ENCODE results near the gene GREM2.

Gene GREM2

DNA sequence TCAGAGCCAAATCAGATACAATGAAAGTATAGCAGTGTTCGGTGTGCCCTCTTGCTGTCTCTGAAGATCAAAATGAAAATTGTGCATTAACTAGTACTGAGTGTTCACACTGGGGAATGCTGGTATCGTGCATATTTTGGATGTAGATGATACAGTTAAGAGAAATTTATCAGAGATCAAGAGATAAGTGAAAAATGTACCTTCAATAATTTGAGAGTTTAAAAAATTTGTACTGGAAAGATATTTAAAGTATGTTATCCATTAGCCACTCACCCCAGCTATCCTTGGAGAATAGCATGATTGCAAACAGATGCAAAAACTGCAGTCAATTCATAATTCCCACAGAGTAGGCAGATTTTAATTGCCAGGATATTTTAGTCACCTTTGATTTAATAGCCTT lies 56.4 kb downstream of the GREM2 start:
- DNase-seq, result no peak

DNA sequence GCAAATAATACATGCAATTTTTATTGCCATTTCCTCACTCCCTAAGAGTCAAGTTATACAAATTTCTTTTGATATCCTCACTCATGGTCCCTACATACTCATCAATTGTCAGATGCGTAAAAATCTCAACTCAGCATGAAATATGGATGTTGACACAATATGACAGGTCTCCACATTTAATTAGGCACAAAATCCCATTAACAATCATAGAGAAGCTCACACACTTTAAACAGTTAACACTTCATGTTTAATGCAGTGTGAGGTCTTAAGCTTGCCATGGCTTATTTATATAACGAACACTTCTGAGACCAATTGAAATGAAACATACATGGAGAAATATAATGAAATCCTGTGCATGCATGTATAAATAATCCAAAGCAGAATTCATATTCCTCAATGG lies 58.6 kb downstream of the GREM2 start:
- DNase-seq, result no peak

DNA sequence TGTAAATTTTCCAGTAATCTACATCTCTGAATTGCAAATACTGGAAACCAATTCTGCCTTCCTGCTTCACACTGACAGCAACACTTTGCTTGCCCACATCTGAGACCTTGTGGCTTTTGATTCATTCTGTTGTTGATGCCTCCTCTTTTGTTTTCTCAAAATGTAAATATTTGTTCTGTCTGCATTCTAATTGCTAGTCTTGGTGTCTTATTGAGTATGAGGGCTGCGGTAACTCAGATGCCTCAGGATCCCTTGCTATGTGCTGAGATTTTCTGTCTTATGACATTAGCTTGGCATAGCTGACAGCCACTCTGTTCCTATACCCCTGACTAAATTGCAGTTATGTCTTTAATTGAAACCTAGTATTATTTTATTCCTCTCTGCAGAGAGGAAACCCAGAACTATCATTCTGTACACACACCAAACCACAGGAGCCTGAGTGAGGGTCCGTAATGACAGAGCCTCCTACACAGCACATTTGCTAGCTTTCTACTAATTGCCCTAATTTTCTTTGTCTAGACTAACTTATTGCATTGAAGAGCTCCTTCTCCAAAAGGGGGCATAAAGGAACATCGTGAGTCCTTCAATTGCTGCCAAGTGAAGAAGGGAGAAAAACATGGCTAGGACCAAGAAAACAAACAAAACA lies 72.1 kb downstream of the GREM2 start:
- DNase-seq, result no peak

DNA sequence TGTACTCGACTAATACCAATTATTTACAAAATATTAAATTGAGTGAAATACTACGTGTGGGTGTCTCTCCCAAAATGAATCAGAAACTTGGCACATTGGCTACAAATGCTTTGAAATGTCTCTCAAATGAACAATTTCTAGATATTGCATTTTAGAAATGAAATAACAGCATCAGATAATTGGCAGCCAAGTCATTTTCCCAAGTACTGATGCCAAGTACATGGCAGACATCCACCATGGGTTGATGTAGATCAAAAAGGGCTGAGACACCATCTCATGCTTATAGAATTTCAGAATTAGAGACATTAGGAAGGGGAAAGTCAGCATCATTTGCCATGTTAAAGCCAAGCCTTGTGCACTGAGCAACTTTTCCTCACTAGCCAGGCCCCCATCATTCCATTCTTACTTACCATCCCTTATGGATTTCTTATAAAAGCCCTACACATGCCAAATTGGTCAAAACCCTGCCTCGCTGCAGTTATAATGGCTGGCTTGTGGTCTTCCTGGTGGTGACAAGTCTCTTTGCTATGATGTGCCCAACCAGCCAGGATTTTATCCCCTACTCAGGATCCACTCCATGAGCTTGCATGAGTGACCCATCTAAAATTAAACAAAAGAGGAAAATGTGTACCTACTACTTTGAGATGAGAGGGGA lies 73.1 kb downstream of the GREM2 start:
- no peak for DNase-seq

DNA sequence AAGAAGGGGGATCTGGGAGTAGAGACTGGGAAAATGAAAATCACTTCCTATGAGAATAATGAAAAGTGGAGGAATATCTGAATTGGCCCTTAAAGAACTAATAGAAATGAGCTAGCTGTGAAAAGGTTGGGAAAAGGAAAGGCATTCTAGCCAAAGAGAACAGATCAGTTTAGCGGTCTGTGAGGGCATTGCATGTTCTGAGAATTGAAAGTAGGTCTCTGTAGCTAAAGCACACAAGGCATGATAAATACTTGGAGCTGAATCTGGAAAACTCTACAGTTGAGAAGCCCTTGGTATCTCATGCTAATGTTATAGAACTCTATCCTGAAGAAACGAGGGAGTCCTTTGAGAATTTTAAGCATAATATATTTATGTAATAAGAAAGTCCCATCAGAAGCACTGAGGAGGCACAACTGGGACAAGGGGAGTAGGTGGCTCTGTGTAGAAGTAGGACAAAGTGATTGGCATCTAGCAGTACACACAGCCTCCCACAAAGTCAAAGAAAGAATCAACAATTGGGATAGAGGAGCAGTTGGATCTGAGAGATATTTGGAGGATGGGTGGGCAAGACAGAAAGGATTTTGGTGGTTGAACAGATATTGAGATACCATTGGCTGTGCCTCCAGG lies 78.7 kb downstream of the GREM2 start:
- DNase-seq, result no peak

DNA sequence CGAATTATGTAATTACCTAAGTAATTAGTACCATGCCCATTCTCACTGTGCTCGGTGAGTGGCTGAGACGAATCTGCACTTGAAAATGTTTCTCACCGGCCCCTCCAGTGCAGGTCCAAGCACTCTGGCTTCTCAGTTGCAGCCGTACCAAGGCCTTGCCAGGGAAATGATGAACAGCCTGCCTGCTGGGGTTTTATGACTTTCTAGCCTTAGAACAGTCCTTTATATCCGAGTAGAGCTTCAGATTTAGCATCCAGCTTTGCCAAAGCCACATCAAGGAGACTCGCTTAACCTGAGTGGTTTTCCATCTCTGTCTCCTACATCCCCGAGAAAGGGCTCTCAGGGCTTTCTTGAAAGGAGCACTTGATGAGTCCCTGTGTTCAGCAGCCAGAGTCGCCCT lies 83.4 kb downstream of the GREM2 start:
- DNase-seq, result no peak

DNA sequence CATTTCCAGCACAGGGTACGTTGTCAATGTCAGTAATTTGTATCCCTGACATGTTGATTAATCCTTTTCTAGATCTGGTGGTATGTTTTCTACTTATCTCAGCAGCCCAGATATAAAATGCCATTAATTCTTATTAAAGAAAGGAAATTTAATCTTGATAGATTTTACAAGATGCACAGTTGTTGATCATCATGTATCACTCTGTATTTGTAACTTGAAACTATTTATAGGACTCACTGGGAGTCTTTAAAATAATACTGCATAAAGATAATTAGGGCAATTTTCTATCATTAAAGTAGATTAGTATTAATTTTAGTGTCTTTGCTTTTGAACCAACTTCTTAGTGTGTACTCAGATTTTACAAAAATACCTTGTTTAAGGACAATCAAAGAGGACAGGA lies 84.9 kb downstream of the GREM2 start:
- no peak for DNase-seq

DNA sequence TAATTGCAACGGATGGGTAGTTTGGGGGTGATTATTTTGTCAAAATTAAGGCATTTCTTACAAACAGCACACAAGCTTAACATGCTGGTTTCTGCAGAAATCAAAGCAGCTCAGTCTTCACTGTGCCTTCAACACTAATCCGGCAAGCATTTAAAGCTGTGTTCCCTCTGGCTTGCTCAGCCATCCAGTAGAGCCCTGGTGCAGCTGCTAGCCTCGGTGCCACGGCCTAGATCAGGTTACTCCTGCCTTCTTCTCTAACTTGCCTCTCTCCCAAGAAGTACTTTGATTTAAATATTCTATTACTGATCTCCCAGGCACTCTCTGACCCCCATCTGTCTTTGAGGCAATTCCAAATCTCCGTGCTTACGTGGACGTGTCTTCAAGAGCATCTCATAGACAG lies 85.6 kb downstream of the GREM2 start:
- DNase-seq, result no peak

DNA sequence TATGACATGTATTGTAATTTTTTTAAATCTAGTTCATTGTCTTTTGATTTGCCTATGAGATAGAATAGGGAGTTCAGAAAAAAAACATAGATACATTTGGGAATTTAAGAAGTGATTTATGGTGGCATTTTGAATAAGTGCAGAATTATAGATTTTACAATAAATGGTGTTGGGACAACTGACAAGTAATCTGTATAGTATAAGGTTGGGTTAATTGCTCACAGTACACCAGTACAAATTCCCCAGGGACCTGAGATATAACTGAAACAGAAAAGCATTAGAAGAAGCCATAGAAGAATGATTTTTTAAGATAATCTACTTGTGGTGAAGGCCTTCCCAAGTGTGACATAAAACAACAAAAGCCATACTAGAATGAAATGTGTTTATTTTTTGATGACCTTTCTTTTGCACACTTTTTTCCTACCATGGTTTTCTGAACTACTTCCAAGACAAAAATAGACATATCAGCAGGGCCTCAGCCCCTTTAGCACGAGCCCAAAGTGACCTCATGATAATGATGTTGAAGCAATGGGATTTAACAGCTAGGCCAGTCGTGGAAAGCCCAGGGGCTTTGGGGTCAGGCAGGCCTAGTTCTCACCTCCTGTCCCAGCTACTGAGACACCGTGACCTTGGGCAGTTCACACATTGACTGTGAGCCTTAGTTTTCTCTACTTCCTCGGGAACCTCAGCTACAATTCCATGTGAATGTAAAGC lies 87.4 kb downstream of the GREM2 start:
- no peak for DNase-seq

DNA sequence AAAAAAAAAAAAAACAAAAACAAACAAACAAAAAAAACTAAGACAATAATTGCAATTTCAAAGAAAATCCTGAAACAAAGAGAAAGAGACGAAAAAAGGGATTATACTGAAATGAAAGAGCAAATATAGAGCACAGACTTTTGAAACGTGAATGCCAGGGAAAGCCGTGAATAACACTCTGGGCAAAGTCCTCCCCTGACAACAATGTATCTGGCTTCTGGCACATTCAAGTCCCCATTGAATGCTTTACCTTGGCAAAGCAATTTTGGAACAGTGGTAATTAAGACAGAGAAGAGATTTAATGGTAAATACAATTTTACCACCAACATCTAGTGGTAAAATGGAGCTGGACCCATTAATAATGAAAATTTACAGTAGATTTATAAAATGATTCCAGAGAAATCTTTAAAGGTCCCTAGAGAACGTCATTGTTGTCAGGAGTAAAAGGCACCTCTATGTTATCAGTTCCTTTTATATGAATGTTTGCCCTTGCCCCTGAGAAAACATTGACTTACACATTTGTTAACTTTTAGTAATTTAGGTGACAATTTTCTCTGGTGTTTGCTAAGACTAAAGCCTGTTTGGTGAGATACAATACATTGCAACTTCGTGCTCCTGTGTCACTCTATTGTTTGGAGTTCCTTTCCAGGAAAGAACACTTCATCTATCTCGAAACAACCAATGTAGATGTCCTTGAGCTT lies 89.7 kb downstream of the GREM2 start:
- DNase-seq, result no peak

DNA sequence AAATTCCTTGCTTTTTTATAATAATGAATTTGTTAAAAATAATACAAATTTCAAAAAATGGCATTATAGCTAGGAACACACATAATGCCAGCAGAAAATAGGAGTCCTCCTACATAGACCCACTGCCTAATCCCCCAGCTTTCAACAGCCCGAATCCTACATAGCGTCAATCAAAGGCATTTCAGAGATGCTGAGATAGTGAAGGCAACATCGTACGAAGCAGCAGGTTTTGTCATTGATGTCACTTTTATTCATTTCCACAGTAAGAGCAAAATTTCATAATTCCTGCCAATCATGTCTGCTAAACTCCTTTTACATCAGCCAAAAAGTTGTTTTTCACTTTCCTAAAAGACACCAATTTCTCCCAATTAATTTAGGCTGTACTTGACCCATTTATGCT lies 94.1 kb downstream of the GREM2 start:
- DNase-seq, result no peak

DNA sequence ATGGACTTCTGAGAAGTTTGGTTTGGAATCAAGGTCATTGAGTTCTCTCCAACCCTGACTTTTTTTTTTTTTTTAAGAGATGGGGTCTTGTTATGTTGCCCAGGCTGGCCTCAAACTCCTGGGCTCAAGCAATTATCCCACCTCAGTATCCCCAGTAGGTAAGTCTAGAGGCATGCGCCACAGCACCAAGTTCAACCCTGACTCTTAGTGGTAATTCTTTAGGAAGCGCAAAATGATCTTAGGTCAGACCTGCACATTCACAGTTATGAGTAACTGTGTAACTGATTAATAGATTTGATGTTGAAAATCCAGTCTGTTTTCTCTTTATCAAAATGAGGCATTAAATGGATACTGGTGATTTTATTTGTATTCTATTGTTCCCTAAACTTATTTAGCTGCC lies 95.9 kb downstream of the GREM2 start:
- no peak for DNase-seq

DNA sequence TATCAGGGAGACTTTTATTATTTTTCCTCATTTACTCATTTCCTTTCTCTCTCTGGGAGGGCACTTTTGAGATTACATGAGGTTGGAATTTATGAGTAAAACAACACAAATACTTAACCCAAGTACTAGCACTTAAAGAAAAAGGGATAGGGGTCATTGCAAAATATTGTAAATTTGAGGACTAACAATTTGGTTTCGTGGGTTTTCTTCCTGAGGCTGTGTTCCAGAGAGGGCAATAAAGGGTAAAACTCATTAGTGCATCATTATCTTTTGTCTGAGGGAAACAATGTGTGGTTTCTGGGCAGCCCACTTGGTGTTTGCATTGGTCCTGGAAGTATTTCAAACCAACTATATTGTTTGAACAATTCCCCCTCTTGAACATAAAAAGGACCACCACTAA lies 96.5 kb downstream of the GREM2 start:
- no peak for DNase-seq

DNA sequence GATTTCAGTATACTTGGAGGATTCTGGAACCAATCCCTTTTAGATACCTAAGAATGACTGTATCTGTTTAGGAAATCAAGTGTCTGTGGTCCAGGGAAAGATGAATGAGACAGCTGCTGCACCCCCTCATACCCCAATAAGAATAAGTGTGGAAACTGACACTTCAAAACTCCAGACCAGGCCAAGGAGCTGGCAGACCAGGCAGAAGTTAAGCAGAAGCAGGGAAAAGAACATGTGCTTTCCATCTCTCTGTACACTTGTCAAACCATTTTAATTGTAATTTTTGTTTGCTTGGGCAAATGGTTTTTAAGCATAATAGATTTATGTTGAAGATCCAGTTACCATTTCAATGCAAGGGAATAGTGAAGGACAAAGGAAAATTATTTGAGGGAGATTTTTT lies 100.2 kb downstream of the GREM2 start:
- DNase-seq, result no peak

DNA sequence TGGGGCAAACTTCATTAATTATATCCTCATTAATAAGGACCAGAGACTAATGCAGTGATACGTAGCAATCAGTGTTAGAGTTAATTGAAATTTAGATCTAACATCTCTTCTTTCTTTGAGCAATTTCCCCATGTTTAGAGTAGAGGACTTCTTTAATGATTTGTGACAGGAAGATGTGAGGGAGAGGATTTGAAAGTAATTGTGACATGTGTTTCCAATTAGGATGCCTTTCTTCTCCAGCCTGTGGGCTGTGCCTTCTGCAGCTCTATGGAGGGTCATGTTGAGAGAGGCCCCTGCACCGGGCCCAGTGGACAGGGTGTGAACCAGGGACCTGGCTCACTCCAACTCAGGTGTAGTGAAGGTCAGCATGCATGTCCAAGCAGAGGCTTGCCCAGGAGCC lies 103.0 kb downstream of the GREM2 start:
- DNase-seq, result no peak

DNA sequence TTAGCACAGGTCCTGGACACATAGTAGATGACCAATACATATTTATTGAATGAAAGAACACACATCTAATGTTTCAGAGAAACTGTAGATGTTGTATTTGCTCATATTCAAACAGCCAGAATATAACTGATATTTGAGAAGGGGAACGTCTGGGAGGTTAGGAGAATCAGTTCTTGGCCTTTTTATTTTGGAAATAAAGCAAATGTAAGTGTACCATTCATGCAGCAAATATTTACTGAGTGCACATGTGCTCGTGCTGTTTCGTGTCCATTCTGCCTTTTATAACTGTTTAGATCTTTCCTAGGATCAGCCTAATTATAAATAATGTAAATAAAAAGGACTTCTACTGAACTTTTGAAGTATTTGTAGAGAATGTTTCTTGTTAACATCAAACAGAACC lies 103.8 kb downstream of the GREM2 start:
- no peak for DNase-seq

DNA sequence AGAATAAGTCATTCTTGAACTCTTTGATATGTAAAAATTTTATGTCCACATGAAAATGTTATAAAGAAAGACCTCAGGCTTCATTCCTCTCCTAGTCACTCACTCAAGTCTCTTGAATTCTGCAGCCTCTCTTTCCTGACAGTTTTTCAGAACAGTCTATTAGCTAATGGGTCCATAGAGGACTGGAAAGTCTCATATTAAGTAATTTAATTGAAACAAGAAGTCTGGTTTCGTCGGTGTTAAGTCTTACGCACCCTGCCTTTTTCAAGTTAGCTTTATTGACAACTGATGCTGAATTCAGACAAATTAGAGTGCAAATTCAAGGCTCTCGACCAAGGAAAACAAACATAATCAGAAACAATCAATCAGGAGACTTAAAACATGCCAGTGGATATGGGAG lies 105.8 kb downstream of the GREM2 start:
- no peak for DNase-seq

DNA sequence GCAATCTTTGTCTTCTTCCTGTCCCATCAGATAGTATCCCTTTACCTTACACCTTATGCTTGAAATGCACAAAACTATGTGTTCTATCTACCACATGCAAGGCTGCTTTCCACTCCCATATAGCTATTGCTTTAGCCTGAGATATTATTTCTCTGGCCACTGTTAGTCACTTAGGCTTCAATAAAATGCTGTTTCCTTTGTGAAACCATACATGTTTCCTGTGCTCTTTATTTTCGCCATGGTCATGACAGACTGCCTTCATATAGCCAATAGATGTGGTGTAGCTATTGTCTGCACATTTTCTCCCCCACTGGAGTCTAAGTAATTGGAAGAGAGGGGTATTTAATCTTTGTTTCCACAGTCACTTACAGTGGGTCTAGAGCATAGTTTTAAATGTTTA lies 108.4 kb downstream of the GREM2 start:
- no peak for DNase-seq

DNA sequence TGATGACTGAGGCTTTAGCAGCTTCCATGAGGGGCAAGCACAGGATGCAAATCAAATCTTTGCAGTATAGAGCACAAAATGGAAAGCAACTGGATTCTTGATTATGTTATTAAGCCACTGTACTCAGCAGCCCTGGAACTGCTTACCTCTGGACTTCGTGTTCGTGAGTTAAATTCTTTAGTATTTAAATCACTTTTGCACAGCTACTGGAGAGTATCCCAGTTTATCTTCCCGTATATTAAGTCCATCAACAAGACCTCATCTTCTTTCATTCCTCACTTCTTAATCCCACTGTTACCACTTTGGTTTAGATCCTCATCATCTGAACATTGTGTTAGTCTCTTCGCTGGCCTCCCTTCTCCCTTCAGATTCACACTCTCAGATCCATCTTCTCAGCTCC lies 108.9 kb downstream of the GREM2 start:
- DNase-seq, result no peak

DNA sequence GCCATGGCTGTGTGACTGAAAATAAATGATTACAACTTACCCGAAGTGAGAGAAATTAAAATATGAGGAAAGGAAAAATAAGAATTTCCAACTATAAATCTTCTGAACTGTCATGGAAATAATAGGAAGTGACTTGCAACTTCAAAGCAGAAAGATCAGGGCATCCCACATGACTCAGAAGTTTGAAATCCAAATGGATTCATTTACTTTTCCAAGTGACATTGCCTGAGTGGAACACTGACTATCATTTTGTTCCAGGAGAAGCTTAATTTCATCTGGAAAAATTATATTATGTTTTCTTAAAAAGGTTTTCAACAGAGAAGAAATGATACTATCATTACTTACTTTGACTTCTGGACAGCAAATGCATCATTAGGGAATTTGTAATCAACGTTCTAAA lies 110.8 kb downstream of the GREM2 start:
- DNase-seq, result no peak

DNA sequence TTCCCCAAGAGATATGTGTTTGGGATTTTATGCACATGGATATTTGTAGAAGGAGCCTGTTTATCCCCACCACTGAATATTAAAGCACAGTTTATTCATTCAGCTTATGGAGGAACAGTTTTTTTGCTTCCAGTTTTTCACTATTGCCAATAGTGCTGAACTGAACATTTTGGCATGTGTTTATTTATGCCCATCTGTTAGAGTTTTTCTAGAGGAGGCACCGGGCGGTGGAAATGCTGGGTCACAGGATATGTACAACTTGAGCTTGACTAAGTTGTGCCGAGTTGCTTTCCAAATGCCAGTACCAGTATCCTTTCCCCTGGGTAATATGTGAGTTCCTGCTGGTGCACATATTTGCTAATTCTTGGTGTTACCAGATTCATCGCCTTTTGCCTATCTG lies 111.3 kb downstream of the GREM2 start:
- no peak for DNase-seq

DNA sequence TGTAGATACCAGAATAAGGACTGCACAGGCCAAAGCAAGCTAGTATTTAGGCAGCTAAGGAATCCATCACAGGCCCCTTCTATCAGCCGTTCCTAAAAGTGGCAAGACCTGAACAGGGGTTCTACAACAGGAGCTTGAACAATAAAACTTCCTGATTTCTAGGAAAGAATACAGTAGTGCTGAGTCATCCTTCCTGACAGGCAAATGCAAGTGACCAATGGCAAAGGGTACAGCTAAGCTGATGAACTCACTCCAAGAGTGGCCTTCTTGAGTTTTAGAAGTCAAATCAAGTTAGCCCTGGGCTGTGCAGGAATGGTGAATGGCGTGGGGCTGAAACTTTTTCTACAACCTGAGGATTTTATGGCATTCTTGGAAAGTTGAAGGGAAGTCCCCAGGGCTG lies 112.9 kb downstream of the GREM2 start:
- DNase-seq, result no peak

DNA sequence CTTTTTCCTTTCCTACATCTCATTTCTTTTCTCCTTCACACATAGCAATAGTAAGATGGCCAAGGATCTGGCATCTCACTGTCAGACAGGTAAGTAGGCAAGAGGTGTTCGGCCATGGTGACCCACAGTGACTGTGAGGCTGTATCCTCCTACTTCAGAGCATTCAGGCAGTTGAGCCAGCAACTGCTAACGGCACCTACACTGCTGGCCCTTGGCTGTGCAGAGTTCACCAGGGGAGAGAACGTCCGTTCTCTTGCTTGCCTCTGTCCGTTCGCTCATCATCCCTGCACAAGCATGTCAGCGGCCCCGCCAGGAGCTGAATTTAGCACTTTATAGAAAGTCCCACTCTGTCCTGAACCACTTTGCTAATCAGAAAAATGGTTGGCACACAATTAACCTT lies 113.6 kb downstream of the GREM2 start:
- DNase-seq, result no peak

DNA sequence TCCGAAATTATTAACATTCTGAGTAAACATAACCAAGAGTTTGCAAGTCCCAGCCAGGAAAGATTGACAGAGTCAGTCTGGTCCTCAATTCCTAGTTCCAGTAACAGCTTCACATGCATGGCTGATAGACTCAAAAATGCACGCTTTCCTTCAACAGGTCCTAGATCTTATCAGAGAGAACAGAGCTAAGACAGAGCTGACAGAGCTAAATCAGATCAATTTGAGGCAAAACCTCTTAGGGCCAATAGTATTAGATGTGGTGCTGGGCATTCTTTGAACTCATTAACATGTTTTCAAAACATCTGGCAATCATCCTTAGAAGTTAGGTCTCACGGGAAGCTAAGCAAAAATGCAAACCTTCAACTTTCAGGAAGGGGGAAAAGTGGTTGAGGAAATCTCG lies 114.0 kb downstream of the GREM2 start:
- no peak for DNase-seq

Data from NCI-H1092 (cell line).